Type B pancreatic cell (in vitro differentiated cells): ENCODE results near the gene CTF1. TPM values are rescaled to one million over a fixed set of nuclear protein-coding genes. Genes with fewer than 3 reads are reported as not detected.
A peak's percentile ranks its signal among the peaks of the same experiment; 100 is the strongest.

ENCODE experiments used
- DNase-seq: peaks from one replicate; pipeline ENCODE4 v3.0.0; 2021; ENCODE audit warnings: mixed read lengths; ENCODE audit not compliant: unreplicated experiment; ENCODE audit errors: extremely low spot score
- H3K27ac Mint-ChIP-seq: 2 replicates; pipeline ENCODE4 v1.8.0; 2021; ENCODE audit warnings: mild to moderate bottlenecking, mixed read lengths
- H3K27me3 Mint-ChIP-seq: 2 replicates; pipeline ENCODE4 v1.8.0; 2021; ENCODE audit warnings: mixed read lengths
- H3K36me3 Mint-ChIP-seq: 2 replicates; pipeline ENCODE4 v1.8.0; 2021; ENCODE audit warnings: mixed read lengths
- H3K4me1 Mint-ChIP-seq: one replicate; pipeline ENCODE4 v1.8.0; 2021; ENCODE audit warnings: mixed read lengths; ENCODE audit not compliant: unreplicated experiment
- H3K4me3 Mint-ChIP-seq: 2 replicates; pipeline ENCODE4 v1.8.0; 2021; ENCODE audit warnings: mild to moderate bottlenecking, mixed read lengths
- H3K9me3 Mint-ChIP-seq: 2 replicates; pipeline ENCODE4 v1.8.0; 2021; ENCODE audit warnings: mixed read lengths
- CTCF ChIP-seq: fragments of 200-600 bp; sonication (generic); conservative IDR thresholded peaks from 2 replicates; pipeline ENCODE4 v1.5.0; 2021; ENCODE audit warnings: antibody characterized with exemption, mild to moderate bottlenecking
- total RNA-seq: library from RNA; stranded (reverse); gene quantifications from 2 replicates; pipeline ENCODE4 v1.2.1, GENCODE V29; 2021; ENCODE audit warnings: low replicate concordance

CTF1 gene
- total RNA-seq, 1 donor from 2014 or later: 3.1 TPM

GRCh38 chr16:30922960-30923535, 26.6 kb downstream of the CTF1 start:
- peak; percentile 97 for DNase-seq
- Mint-ChIP-seq H3K4me3 (peak overlapping the region; percentile 100), H3K36me3 (no peaks in the 10 kb centered on the region), H3K27ac (peak overlapping the region; percentile 100), H3K27me3 (no peaks in the 10 kb centered on the region), H3K9me3 (no peaks in the 10 kb centered on the region), H3K4me1 (peaks cover 20% of the 10 kb centered on the region)
- no peak for TF ChIP-seq CTCF

GRCh38 chr16:30923554-30924075, 27.2 kb downstream of the CTF1 start, which contains the start of gene FBXL19:
FBXL19 (plus strand) TSS chr16:30923572; CDS start chr16:30925755, 2,183 bp downstream.
- Mint-ChIP-seq H3K36me3 (no peaks in the 10 kb centered on the region), H3K4me3 (peak within 1 kb of the TSS; percentile 100), H3K27me3 (no peaks in the 10 kb centered on the region), H3K27ac (peak within 1 kb of the TSS; percentile 100), H3K9me3 (no peaks in the 10 kb centered on the region), H3K4me1 (peaks cover 20% of the 10 kb centered on the region)
- TF ChIP-seq CTCF: no peak
- DNase-seq: no peak

- Mint-ChIP-seq H3K27ac (peak overlapping the region; percentile 82), H3K4me3 (peak overlapping the region; percentile 86), H3K36me3 (no peaks in the 10 kb centered on the region), H3K4me1 (peaks cover 20% of the 10 kb centered on the region), H3K9me3 (no peaks in the 10 kb centered on the region), H3K27me3 (no peaks in the 10 kb centered on the region)
- DNase-seq: no peak
- TF ChIP-seq CTCF: no peak
Measured at GRCh38 chr16:30924076-30924912, 27.9 kb downstream of the CTF1 start.

GRCh38 chr16:30924913-30925631, 28.7 kb downstream of the CTF1 start:
- Mint-ChIP-seq H3K4me3 (peak overlapping the region; percentile 86), H3K4me1 (peaks cover 20% of the 10 kb centered on the region), H3K36me3 (no peaks in the 10 kb centered on the region), H3K27ac (peak overlapping the region; percentile 82), H3K27me3 (no peaks in the 10 kb centered on the region), H3K9me3 (no peaks in the 10 kb centered on the region)
- no peak for DNase-seq
- TF ChIP-seq CTCF: no peak

- peaks cover 20% of the 10 kb centered on the region for H3K4me1 Mint-ChIP-seq
- H3K27me3 Mint-ChIP-seq: no peaks in the 10 kb centered on the region
- H3K4me3 Mint-ChIP-seq: peak overlapping the region; percentile 80
- no peak for TF ChIP-seq CTCF
- H3K9me3 Mint-ChIP-seq: no peaks in the 10 kb centered on the region
- DNase-seq: no peak
- H3K36me3 Mint-ChIP-seq: peaks cover 2% of the 10 kb centered on the region
- peak overlapping the region; percentile 51 for H3K27ac Mint-ChIP-seq
Measured at GRCh38 chr16:30925632-30925987, 29.2 kb downstream of the CTF1 start.
